Thymus (tissue), 2 donors: ENCODE results near the gene OR5A2. TPM values are rescaled to one million over a fixed set of nuclear protein-coding genes. Genes with fewer than 3 reads are reported as not detected.

Source experiments
- polyA plus RNA-seq: library from polyadenylated mRNA; stranded (reverse); fragments of 200-250 nt; gene quantifications from one replicate; pipeline ENCODE4 v1.2.3, GENCODE V29; 2013
- total RNA-seq: library from RNA; stranded (reverse); fragments of 120-200 nt; gene quantifications from one replicate; pipeline ENCODE4 v1.2.4, GENCODE V29; 2013
- donor health status: healthy.

The OR5A2 gene
- total and polyA plus RNA-seq, 2 donors: 0.02 TPM; not detected in 1

Other genes starting within 250 kb of the OR5A2 start
- gene MPEG1, start 213.5 kb downstream of the OR5A2 start, total RNA-seq: 55.0 TPM
- 24.6 TPM for gene MPEG1, start 213.5 kb downstream of the OR5A2 start, polyA plus RNA-seq
- not detected for gene OR5AN1, start 67.5 kb downstream of the OR5A2 start, total RNA-seq
- gene OR5AN1, start 67.5 kb downstream of the OR5A2 start, polyA plus RNA-seq: under 0.01 TPM
- gene OR5A1, start 10.1 kb upstream of the OR5A2 start, total RNA-seq: not detected
- under 0.01 TPM for gene OR5A1, start 10.1 kb upstream of the OR5A2 start, polyA plus RNA-seq
- not detected for gene OR4D6, start 30.5 kb upstream of the OR5A2 start, total RNA-seq
- gene OR4D6, start 30.5 kb upstream of the OR5A2 start, polyA plus RNA-seq: 0.05 TPM
- gene OR4D10, start 46.9 kb upstream of the OR5A2 start, total RNA-seq: not detected
- under 0.01 TPM for gene OR4D10, start 46.9 kb upstream of the OR5A2 start, polyA plus RNA-seq
- gene OR4D11, start 77.2 kb upstream of the OR5A2 start, total RNA-seq: not detected
- gene OR4D11, start 77.2 kb upstream of the OR5A2 start, polyA plus RNA-seq: not detected
- not detected for gene OR4D9, start 85.1 kb upstream of the OR5A2 start, total RNA-seq
- 0.02 TPM for gene OR4D9, start 85.1 kb upstream of the OR5A2 start, polyA plus RNA-seq
- 17.5 TPM for gene OSBP, start 189.4 kb upstream of the OR5A2 start, total RNA-seq
- 21.5 TPM for gene OSBP, start 189.4 kb upstream of the OR5A2 start, polyA plus RNA-seq
- gene PATL1, start 242.6 kb upstream of the OR5A2 start, total RNA-seq: 6.0 TPM
- 13.0 TPM for gene PATL1, start 242.6 kb upstream of the OR5A2 start, polyA plus RNA-seq